DMS 273 (cell line): ENCODE measurements around the gene GALNT11.
"Not testable (repeated sequence)": the region's sequence is repeated elsewhere in the genome, so short reads cannot be mapped to it uniquely, and the experiment has no call there.

Experiments
- DNase-seq: peaks from one replicate; lab custom pipeline; 2025; ENCODE audit not compliant: unreplicated experiment; lab: John Stamatoyannopoulos, UW

The GALNT11 gene

DNA sequence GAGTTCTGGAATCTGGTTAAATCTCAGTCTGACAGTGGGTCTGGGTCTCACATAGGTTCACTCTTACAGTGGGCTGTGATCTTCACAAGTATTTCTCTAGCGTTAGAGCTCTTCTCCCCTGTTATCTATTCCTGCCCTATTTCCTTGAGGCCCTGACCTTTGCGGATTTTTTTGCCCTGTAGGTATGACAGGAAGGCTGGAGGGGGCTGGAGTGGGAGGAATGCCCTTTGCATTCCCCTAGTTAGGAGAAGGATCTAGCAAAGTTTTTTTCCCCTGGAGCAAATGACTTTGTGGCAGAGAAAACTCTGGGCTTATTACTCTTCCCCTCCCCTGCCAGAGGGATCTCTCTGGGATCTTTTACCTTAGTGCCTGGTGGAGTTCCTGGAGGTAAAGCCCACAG, 49.2 kb downstream of the GALNT11 start:
- no peak for DNase-seq

DNA sequence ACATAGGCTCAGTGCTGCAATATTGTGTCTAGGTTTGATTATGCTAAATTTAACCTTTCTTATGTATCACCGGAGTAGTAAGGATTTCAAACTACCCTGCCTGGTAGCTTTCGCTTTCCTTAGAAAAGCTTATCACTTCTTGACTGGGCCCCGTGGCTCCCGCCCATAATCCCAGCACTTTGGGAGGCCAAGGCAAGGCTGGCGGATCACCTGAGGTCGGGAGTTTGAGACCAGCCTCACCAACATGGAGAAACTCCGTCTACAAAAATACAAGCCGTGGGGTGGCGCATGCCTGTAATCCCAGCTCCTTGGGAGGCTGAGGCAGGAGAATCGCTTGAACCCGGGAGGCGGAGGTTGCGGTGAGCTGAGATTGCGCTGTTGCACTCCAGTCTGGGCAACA, 49.9 kb downstream of the GALNT11 start:
- not testable (repeated sequence) for DNase-seq

DNA sequence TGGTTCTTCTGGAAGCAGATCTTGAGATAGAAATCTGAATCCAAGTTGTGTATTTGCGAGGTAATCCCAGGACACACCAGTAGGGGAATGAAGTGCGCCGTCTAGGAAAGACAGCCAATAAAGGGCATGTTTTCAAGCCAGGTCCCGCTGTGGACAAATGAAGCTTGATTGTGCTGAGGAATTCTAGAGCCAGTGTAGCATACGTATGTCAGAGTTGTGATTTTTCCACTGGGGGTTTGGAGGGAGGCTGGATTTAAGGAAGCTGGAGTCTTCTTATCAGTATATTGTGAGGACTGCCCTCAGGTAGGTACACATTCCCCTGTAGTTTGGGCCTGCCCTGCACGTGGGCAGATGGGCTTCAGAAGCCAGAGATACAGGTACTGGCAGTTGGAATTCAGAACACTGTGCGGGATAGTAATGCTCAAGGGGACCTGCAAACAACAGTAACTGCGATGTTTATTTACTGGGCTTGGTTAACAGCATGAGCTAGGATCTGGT, 50.9 kb downstream of the GALNT11 start:
- peak; percentile 57 for DNase-seq

DNA sequence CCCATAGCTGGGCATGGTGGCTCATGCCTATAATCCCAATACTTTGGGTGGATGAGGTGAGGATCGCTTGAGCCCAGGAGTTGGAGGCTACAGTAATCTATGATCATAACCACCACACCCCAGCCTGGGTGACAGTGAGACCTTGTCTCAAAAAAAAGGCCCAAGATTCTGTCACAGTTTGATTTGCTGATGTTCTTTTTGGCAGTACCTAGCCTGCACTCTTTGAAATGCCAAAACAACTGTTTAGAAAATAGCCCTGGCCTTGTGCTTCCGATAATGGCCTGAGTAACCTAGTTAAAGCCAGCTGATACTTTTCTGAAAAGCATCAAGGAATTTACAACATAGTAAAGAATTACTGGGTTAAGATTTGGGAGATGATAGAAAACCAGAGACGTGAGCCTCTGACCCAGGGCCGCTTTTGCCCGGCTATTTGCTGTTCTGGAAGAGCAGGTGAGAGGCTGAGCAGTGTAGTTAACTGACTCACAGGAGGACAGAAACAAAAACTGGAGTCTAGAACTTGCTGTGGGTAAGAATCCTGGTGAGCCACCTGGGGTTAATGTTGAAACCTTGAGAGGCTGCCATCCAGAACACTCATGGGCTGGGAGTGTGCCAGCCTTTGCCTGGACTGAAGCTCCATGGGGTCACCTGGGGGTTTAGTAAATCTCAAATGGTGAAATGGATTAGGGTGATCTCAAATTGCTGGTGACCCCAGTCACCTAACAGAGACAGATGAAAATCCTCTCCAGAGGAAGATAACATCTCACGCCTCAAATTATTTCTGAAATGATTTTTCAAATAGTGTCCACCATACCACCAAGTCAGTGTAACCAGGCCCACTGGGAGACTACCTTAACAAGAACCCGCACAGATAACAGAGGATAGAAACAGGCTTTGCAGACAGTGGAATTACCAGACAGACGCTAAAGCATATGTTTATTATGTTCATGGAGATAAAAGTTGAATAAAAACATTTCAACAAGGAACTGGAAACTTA, 51.8 kb downstream of the GALNT11 start:
- no peak for DNase-seq

DNA sequence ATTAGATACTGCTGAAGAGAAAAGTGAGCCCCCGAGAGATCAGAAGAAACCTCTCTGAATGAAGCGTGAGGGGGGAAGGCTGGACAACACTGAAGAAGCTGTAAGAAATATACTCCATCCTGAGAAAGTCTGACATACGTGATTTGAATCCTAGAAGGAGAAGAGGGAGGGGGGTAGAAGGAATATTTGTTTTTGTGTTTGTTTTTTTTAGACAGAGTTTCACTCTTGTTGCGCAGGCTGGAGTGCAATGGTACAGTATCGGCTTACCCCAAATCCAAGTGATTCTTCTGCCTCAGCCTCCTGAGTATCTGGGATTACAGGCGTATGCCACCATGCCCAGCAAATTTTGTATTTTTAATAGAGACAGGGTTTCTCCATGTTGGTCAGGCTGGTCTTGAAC, 52.6 kb downstream of the GALNT11 start:
- no peak for DNase-seq

DNA sequence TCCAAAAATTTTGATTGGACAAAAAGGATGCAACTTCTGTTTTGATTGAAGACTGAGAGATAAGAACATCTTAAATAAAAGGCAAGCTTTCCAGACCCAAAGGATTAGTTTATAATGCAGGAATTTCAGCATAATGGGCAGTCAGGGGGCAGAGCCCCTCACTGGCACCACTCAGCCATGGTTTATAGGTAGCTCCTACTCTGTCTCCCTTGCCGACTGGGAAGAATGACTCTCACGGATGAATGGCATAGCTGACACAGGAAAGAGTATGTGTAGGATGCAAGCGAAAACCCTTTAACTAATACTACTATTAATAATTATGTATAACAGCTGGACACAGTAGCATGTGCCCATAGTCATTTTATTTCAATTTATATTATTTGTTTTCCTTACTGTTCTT, 53.3 kb downstream of the GALNT11 start:
- no peak for DNase-seq

DNA sequence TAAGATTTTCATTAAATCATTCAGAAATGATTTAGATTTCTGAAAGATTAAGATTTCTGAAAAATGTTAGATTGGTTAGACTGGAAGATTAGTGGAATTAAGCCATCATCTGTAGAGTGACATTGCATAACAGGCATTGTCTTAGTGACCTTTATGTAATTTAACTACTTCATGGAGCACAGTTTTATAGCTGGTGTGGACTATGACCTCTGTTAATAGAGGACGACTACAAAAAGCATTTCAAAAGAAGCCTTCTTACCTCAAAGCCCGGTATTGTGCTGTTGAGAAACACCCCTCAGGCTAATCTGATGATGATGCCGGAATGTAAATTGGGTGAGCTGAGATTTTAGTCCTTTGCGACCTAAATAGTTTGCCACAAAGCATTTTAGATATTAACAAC, 55.6 kb downstream of the GALNT11 start:
- no peak for DNase-seq

DNA sequence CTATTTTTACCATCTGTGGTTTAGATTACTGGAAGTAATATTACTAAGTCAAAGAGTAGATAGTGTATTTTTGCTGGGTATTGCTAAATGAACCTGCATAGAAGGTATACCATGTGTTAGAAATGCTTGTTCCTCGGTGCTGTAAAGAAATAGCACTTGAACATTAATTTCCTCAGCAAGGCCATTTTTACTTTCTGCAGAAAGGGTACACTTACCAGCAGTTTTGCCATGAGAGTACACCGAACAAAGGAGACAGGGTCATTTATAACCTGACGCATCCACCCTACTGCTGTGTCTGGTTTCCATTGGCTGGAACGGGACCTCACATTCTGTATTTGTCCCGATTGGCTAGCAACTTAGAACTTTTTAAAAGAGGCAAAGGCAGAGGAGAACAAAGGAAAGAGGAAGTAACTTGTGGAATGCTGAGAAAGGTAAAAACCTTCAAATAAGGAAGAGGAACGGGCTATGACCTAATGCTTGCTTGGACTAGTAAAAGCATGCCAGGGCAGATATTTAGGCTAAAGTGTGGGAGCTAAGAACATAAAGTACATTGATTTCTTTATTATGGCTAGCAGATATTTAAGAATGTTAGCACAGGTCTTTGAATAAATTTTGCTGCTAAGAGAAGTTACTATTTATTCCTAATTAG, 56.7 kb downstream of the GALNT11 start:
- DNase-seq: not testable (repeated sequence)

DNA sequence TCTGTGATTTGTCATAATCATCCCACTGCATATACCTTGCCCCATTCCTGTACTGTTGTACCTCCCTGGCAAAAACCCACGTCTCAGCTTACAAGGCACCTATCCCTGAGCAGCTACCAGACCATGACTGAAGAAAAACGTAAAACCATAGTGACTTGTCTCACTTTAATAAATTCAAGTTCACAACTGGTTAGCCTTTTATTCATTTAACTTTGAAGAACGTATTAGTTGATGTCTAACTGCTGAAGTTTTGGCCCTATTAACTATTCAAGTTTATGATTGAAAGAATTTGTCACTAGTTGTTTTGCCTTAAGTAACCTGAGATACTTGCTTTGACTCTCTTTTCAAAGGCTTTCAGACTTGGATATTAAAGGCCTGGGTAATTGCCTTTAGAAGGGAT, 59.7 kb downstream of the GALNT11 start:
- no peak for DNase-seq

DNA sequence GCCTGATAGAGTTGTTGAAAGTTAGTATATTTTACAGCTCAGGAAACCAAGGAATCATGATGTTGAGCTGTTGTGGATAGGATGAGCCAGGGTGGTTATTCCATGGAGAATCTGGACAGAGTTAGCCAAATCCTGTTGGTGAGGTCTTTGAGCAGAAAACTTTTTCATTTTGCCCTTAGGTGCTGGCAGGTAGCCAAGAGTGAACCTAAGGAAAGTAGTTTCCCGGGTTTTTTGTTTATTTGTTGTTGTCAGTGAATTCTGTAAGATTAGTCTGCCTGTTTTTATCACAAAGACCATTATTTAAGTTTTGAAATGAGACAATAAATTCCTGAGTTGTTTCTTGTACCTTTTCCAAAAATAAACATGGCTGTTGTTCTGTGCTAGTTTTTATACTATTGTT, 61.0 kb downstream of the GALNT11 start:
- DNase-seq: peak; percentile 22

DNA sequence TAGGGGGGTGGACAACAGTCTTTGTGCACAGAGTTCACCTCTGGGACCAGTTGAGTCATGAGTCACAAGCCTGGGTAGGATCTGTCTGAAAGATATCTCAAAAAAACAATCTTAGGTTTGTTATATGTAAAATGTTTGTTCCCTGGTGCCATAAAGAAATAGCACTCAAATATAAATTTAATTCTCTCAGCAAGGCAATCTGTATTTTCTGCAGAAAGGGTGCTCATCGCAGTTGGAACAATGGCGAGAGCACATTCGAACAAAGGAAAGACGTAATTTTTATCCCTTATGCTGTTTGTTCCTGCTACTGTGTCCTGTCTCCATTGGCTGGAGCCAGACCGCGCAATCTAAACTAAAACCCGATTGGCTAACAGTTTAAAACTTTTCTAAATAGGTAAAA, 63.7 kb downstream of the GALNT11 start:
- no peak for DNase-seq

DNA sequence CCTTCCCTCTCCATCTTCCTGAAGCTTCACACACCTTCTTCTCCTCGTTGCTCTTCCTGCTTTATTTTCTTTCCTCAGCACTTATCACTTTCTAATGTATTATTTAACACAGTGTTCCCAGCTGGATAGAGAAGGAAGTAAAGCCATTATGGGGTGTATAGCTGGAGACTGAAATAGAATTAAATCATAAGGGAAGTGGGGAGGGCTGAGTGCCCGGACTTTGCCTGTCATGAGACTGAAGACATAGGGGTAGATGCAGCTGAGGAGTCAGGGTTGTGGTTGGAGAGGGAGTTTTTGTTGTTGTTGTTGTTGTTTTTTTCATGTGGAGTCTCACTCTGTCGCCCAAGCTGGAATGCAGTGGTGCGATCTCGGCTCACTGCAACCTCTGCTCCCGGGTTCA, 65.3 kb downstream of the GALNT11 start:
- DNase-seq: no peak

DNA sequence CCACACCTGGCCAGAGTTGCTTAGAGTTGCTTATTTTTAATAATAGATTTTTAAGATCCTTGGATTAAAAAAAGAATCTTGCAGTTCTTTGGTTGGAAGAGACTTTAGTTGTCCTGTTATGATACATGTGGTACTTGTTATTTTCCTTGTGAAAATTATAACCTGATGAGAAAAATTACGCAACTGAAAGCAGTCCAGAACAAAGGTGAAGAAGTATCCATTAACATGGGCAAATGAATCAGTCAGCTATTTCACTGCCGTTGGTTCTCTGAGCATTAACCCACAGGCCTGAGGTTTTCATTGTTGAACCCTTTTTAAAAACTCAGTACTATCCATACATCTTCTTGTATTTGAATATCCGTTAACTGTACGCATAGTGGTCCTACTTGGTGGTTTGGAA, 68.2 kb downstream of the GALNT11 start:
- DNase-seq: no peak

DNA sequence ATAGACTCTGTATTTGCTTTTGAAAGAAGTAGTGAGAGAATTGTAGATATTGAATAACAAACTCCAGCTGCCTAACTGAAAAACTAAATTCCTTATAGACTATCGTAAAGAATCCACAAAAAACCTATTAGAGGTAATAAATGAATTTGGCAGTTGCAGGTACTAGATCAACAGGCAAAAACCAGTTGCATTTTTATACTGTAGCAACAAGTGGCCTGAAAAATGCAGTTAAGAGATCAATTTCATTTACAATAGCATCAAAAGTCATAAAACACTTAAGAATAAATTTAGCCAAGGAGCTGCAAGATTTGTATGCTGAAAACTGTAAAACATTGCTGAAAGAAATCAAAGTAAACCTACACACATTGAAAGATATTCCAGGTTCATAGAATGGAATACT, 70.3 kb downstream of the GALNT11 start:
- DNase-seq: no peak

DNA sequence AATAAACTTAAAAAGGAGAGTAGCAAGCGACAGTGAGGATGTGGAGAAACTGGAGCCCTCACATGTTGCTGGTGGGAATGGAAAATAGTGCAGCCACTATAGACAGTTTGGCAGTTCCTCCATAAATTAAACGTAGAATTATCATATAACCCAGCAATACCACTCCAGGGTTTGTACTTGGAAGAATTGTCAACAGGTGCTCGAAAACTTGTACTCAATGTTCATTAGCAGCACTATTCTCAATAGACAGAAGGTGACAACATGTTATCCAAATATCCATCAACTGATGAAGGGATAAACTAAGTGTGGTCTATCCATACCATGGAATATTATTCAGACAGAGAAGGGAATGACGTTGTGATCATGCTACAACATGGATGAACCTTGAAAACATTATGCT, 71.9 kb downstream of the GALNT11 start:
- no peak for DNase-seq

DNA sequence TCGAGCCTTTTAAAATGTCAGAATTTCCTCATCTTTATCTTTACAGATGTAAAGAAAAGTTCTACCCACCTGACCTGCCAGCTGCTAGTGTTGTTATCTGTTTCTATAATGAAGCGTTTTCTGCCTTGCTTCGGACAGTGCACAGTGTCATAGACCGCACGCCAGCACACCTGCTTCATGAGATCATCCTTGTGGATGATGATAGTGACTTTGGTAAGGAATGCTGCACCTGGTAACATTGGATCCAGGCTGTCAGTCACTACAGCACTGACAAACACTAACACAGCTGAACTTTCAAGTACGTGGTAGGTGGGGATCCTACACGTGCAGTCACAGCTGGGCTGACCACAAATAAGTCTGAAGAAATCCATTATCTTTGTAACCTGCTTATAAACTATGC, 77.6 kb downstream of the GALNT11 start:
- no peak for DNase-seq

DNA sequence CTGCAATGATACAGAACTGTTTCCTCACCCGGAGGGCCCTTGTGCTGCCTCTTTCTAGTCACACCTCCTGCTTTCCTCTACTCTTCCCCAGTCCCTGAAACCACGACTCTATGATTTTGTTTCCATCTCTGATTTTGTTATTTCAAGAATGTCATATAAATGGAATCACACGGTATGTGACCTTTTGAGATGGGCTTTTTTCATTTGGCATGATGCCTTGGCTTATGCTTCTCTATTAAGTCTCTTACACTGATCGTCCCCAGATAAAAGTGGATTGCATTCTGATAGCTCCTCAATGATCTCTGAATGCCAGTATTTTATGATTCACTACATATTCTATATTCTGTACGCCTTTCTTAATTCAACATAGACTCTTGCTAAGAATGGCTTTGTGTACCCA, 78.2 kb downstream of the GALNT11 start:
- DNase-seq: no peak

DNA sequence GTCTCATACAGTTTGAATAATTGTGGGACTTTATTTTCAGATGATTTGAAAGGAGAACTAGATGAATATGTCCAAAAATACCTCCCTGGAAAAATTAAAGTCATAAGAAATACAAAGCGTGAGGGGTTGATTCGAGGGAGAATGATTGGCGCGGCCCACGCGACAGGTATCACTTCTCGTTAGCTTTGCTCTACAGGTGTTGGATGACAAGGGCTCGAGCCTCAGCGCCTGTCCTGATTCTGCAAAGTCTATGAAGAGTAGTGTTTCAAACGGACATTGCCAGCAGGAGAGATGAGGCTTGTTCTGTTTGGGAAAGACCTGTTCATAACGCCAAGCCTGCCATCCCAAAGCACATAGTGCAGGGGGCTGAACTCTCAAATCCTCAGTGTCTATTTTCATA, 79.7 kb downstream of the GALNT11 start:
- no peak for DNase-seq

DNA sequence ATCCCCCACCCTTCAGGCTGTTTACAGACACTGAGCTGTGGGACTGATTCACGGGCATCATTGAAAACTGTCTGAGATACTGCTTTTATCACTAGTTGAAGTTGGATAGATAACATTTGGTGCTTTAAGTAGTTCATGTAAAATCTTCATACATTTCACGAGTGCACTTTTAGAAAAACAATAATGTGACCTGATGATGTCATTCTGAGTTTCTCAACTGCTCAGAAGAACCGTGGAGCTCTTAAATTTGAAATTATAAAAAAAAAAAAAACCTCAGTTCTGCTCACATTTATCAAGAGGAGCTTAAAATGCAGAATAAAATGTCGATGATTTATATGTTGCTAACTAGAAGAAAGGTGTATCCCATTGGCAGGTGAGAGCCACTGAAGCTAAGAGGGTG, 81.5 kb downstream of the GALNT11 start:
- no peak for DNase-seq

DNA sequence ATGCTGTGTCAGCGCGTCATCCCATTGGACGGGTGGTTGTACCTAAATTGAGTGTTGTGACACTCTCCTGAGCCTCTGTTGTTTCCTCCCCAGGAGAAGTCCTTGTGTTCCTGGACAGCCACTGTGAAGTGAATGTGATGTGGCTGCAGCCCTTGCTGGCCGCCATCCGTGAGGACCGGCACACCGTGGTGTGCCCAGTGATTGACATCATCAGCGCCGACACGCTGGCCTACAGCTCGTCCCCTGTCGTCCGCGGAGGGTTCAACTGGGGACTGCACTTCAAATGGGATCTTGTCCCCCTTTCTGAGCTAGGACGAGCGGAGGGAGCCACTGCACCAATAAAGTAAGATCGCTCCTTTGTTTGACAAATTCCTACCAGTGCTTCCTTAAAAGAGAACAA, 82.5 kb downstream of the GALNT11 start:
- no peak for DNase-seq

DNA sequence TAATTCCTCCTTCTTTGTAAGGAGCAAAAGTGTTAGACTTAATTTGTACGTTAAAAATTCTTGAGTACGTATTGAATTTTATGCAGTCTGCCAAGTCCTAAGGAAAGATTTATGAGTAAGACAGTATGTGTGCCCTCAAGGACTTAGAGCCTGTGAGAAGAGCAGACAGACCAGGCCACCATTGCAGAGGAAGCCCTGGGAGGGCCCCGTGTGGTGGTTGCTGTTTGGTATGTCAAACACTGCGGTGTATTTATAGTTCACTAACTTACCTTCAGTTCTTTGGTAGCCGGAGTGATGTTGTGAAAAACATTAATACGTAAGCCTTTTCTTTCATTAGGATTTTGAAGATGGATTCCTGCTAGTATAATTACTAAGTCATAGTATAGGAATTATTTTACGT, 82.9 kb downstream of the GALNT11 start:
- DNase-seq: no peak

DNA sequence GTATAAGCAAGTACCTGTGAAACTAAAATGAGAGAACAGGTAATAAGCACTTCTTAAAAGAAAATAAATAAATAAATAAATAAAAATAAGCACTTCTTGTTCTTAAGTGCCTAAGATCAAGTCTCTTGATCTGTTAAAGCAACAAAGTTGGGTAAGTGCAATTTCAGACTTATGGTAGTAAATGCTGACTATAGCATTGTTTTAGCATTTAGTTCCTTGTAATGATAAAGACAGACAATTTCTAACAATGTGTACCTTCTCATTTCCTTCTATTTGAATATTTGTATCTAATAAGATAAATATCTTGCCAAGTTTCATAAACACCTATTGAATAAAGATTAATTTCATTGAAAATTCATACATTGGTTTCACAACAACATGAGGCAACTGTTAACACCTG, 87.4 kb downstream of the GALNT11 start:
- DNase-seq: no peak
